ENCODE data around the gene ZNF568.

GRCh38 chr19:37007587-37008220 lies 91.6 kb downstream of the ZNF568 start:
- TF ChIP-seq CTCF (conservative IDR thresholded peaks at IDR 0.05; ENCODE audit: low read depth, low read length) (no peak), EZH2 (IDR thresholded peaks at IDR 0.05; ENCODE audit: low read length, unreplicated experiment) (no peak), EZH2phosphoT487 (IDR thresholded peaks at IDR 0.05; ENCODE audit: borderline replicate concordance, low read length) (no peak)

Data from PC-3 (cell line).